ENCODE measurements around the gene LRRC27.
A peak's percentile ranks its signal among the peaks of the same experiment; 100 is the strongest.
"Not testable (repeated sequence)": the region's sequence is repeated elsewhere in the genome, so short reads cannot be mapped to it uniquely, and the experiment has no call there.

LRRC27 gene

GRCh38 chr10:132314881-132315280 lies 17.1 kb upstream of the LRRC27 start:
- DNase-seq (ENCODE audit: low read depth in 3 of 3) = not testable (repeated sequence)

GRCh38 chr10:132316133-132316532 lies 15.9 kb upstream of the LRRC27 start:
- DNase-seq (ENCODE audit: low read depth in 3 of 3) = no peak

- not testable (repeated sequence) for DNase-seq (ENCODE audit: low read depth in 3 of 3)
Measured at GRCh38 chr10:132317477-132317876, 14.5 kb upstream of the LRRC27 start.

GRCh38 chr10:132319853-132320653 lies 11.9 kb upstream of the LRRC27 start:
- no peak for DNase-seq (ENCODE audit: low read depth in 3 of 3)

GRCh38 chr10:132320654-132321469 lies 11.1 kb upstream of the LRRC27 start:
- no peak for DNase-seq (ENCODE audit: low read depth in 3 of 3)

GRCh38 chr10:132321726-132322125 lies 10.3 kb upstream of the LRRC27 start:
- DNase-seq (ENCODE audit: low read depth in 3 of 3) = no peak

- no peak for DNase-seq (ENCODE audit: low read depth in 3 of 3)
Measured at GRCh38 chr10:132322586-132323048, 9.4 kb upstream of the LRRC27 start.

- no peak for DNase-seq (ENCODE audit: low read depth in 3 of 3)
Measured at GRCh38 chr10:132324186-132324585, 7.8 kb upstream of the LRRC27 start.

- no peak for DNase-seq (ENCODE audit: low read depth in 3 of 3)
Measured at GRCh38 chr10:132326344-132326889, 5.6 kb upstream of the LRRC27 start.

- peak in 1 of 3 experiments; percentile 47 for DNase-seq (ENCODE audit: low read depth in 3 of 3)
Measured at GRCh38 chr10:132326925-132327324, 5.1 kb upstream of the LRRC27 start.

- DNase-seq (ENCODE audit: low read depth in 3 of 3) = no peak
Measured at GRCh38 chr10:132328106-132328505, 3.9 kb upstream of the LRRC27 start.

GRCh38 chr10:132328738-132329137 lies 3.3 kb upstream of the LRRC27 start:
- DNase-seq (ENCODE audit: low read depth in 3 of 3) = no peak

GRCh38 chr10:132329565-132330485 lies 2.2 kb upstream of the LRRC27 start:
- DNase-seq (ENCODE audit: low read depth in 3 of 3) = no peak

- no peak for DNase-seq (ENCODE audit: low read depth in 3 of 3)
Measured at GRCh38 chr10:132330486-132330833, 1.5 kb upstream of the LRRC27 start.

GRCh38 chr10:132332433-132332754 lies 401 bp downstream of the LRRC27 start:
- no peak for DNase-seq (ENCODE audit: low read depth in 3 of 3)

GRCh38 chr10:132333386-132333785 lies 1.4 kb downstream of the LRRC27 start:
- no peak for DNase-seq (ENCODE audit: low read depth in 3 of 3)

GRCh38 chr10:132334631-132335188 lies 2.7 kb downstream of the LRRC27 start:
- no peak for DNase-seq (ENCODE audit: low read depth in 3 of 3)

- DNase-seq (ENCODE audit: low read depth in 3 of 3) = no peak
Measured at GRCh38 chr10:132335189-132336063, 3.4 kb downstream of the LRRC27 start.

GRCh38 chr10:132336064-132336746 lies 4.2 kb downstream of the LRRC27 start:
- no peak for DNase-seq (ENCODE audit: low read depth in 3 of 3)

- DNase-seq (ENCODE audit: low read depth in 3 of 3) = no peak
Measured at GRCh38 chr10:132336919-132337407, 5.0 kb downstream of the LRRC27 start.
